Prostate gland (tissue), 2 donors: Measurements from ENCODE around the gene TTL.

Experiments used
- POLR2A ChIP-seq: fragments of 450-650 bp; IDR thresholded peaks from one replicate; pipeline ENCODE4 v1.6.1; 2016; ENCODE audit warnings: antibody characterized with exemption, mild to moderate bottlenecking
- POLR2AphosphoS5 ChIP-seq: sonication (generic); formaldehyde crosslinking; IDR thresholded peaks from one replicate; pipeline ENCODE4 v1.6.1; 2017; ENCODE audit warnings: antibody characterized with exemption
- TF ChIP-seq, protein P1 (sequence below), 4 experiments: fragments of 200-600 bp in 2 of 4; fragments of 450-650 bp in 2 of 4; sonication (generic) in 2 of 4; IDR thresholded peaks; 1 replicate in 3 of 4; 2 replicates in 1 of 4; pipeline ENCODE4 v1.5.1; 2016 to 2019; ENCODE audit warnings: antibody characterized with exemption in 4 of 4, mild to moderate bottlenecking in 2 of 4, moderate library complexity in 2 of 4

DNA sequence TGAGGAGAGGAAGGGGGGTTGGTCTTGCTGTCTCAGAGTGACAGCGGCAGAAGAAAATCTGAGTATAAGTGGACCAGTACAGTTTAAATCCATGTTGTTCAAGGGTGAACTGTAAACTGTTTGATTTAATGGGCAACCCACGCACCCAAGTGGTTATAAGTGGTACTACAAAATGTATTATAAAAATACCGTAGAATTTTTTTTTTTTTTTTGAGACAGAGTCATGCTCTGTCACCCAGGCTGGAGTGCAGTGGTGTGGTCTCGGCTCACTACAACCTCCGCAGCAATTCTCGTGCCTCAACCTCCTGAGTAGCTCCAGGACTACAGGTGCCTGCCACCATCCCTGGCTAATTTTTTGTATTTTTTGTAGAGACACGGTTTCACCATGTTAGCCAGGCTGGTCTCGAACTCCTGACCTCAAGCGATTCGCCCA is 100.4 kb downstream of the TTL start:
- TF ChIP-seq, protein P1, sequence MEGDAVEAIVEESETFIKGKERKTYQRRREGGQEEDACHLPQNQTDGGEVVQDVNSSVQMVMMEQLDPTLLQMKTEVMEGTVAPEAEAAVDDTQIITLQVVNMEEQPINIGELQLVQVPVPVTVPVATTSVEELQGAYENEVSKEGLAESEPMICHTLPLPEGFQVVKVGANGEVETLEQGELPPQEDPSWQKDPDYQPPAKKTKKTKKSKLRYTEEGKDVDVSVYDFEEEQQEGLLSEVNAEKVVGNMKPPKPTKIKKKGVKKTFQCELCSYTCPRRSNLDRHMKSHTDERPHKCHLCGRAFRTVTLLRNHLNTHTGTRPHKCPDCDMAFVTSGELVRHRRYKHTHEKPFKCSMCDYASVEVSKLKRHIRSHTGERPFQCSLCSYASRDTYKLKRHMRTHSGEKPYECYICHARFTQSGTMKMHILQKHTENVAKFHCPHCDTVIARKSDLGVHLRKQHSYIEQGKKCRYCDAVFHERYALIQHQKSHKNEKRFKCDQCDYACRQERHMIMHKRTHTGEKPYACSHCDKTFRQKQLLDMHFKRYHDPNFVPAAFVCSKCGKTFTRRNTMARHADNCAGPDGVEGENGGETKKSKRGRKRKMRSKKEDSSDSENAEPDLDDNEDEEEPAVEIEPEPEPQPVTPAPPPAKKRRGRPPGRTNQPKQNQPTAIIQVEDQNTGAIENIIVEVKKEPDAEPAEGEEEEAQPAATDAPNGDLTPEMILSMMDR (IDR thresholded peaks at IDR 0.05): peak; percentile 37 to 69 (median 58)
- TF ChIP-seq POLR2A (no peak), POLR2AphosphoS5 (no peak)
